Activated T-helper 9 cell treated with anti-CD3 and anti-CD28 coated beads, Interleukin-2, amount 50 U/mL, for 16 hours (primary cell): ENCODE data around the gene CTCFL.
"Not testable (repeated sequence)": the region's sequence is repeated elsewhere in the genome, so short reads cannot be mapped to it uniquely, and the experiment has no call there.

Experiments
- DNase-seq: peaks from one replicate; pipeline ENCODE4 v3.0.0-alpha.2; 2020; ENCODE audit warnings: low read depth

Gene CTCFL

DNA sequence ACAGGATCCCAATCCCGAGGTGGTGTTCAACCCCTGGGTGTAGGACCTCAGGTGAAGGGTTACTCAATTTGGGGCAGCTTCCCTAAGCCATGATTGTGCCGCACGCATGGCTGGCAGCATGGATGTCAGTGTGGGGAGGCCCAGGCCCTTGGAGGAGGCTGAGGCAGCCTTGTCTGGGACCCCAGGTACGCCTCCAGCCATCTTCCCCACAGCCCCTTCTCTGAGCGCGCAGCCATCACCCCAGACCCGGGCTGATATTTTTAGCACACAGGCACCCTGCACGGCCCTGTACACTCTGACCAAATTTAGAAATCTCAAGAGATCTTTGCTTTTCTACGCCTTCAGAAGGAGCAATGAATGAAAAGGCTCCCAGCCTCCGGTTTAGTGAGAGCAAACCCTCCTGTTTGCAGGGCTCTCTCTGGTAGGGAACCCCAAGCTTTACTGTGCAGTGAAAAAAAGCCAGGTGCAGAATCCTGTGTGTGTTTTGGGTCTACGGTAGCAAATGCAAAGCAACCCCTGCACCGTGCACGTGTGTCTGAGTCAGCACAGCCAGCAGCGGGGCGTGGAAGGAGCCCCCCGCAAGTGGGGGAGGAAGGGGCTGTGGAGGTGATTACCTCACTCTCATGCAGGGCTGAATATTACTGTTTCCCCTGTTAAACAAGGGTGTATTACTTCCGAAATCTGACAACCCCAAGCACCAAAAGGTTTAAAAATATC, 44.3 kb downstream of the CTCFL start:
- no peak for DNase-seq

DNA sequence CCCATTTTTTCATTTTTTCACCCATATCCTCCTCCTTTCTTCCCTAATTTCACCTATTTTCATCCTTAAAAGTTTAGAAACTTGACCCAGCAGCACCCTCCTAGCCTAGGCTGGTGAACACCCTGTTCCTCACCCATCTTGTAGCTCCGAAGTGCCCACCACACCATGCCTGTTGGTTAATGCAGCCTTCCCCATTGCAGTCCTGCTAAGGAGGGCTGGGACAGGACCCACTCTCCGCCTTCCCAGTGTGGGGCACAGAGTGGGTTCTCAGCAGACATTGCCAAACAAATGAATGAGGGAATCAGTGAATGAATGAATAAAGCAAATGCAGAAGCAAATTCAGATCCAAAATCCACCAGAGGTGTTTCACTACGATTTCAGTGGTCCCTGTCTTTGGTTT, 45.7 kb downstream of the CTCFL start:
- DNase-seq: no peak

DNA sequence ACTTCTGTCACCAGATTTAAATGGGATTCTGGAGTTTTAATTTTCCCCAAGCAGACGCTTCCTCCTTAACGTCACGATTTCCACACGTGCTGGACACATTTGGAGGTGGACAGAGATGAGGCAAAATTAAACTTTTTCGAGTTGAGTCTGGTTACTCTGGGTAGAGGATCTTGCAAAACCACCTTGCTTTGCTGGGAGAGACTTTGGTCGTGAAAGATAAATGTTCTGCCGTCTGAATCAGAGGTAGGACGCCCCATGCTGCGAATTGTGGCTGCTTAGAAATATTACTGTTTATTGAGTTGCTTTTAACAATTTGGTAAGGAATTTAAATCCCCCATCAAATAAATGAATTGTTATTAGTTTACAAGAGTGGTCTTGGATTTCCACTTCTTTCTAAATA, 46.8 kb downstream of the CTCFL start:
- DNase-seq: no peak

DNA sequence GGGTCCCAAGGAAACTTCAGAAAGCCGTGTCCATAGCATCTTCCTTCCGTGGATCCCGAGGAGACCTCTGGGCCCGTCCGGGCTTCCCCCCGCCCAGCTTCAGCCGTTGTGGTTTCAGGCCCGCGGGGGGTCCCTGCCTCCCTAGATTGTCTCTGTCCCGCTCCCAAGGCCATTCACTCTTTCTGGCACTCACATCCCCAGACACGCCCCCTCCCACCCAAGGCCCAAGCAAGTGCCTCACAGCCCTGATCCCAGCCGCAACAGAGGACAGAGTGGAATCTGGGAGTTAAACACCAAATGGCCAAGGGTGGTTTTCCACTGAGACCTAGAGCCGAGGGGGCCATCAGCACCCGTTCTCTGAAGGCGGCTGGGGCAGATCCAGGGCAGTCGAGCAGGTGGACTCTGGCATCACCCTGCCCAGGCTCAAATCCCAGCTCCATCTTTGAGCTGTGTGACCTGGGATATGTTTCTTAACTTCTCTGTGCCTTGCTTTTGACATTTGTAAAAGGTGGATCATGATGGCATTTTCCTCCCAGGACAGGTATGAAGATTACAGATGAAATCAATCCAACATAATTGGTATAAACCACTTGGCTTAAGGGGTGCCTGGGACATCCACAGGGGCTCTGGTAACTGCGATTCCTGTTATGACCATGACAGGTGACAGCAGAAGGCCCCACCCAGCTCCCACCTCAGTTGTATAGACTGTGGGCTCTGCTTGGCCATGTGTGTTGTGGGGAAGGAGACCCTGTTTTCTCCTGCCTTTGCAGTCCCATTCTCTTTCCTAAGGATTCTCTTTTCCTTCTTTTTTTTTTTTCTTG, 48.1 kb downstream of the CTCFL start:
- no peak for DNase-seq

DNA sequence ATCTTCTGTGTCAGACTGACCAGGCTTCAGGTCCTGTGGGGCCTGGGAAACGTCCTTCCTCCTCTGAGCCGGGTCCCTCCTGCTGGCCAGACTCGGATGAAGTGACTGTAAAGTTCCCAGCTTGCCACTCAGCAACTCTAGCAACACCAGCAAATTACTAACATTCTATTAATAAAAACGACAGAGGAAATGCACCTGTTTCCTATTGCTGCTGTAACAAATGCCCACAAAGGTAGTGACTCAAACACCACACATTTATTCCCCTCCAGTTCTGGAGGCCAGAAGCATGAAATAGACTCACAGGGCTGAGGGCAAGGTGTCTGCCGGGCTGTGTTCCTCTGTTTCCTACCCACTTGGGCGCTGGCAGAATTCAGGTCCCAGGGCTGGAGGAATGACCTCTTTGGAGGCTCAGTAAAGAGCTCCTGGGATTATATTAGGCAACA, 48.8 kb downstream of the CTCFL start:
- no peak for DNase-seq

DNA sequence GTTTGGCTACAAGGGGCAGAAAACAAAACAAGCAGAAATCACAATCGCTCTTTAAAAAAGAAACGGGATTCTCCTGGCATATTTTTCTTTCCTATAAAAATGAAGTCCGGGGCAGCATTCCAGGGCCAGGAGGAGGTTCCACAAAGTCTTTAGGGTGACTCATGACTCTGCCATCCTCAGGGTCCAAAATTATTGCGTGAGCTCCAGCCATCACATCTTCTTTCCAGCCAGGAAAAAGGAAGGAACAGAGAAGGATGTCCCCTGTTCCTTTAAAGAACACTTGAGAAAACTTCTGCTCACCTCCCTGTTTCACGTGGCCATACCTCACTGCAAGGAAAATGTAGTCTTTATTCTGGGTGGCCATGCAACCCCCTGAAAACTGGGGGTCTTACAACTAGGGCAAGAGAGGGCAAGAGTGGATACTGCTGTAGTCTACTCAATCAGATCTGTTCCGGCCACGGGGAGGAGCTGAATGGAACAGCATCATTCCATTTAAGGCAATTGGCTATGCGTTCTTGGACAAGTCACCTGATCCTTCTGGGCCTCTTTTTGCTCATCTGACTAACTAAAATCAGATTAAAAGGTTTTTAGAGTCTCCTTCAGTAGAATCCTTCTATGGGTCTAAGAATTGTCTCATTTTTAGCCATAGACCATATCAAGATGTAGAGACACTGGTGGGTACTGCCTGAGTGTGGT, 49.4 kb downstream of the CTCFL start:
- DNase-seq: no peak

DNA sequence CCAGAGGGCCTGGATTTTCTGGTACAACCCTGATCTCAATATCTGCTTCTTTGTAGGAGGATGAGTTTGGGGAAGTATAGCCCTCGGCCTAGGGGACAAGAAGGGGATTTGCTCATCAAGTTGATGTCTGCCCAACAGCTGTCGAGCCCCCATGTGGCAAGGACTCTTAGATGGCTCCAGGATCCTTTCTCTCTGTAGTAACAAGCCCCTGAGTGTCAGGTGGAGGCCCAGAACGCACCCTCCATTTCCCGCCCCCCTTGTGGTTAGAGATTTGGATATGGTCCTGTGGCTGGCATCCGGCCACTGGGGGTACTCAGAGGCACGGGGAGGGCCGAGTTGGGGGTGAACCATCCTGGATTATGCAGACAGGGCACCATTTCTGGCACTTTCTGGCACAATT, 50.1 kb downstream of the CTCFL start:
- DNase-seq: no peak

DNA sequence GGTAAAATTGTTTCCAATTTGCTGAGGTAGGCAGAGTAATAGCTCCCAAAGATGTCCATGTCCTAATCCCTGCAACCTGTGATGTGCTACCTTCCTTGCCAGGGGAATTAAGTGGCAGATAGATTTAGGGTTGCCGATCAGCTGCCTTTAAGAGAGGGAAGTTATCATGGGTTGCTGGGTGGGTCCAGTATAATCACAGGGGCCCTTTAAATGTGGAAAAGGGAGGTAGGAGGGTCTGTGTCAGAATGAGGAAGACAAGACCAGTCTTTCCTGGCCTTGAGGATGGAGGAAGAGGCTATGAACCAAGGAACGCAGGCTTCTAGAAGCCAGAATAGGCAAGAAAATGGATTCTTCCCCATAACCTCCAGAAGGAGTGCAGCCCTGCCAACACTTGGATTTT, 50.7 kb downstream of the CTCFL start:
- no peak for DNase-seq

DNA sequence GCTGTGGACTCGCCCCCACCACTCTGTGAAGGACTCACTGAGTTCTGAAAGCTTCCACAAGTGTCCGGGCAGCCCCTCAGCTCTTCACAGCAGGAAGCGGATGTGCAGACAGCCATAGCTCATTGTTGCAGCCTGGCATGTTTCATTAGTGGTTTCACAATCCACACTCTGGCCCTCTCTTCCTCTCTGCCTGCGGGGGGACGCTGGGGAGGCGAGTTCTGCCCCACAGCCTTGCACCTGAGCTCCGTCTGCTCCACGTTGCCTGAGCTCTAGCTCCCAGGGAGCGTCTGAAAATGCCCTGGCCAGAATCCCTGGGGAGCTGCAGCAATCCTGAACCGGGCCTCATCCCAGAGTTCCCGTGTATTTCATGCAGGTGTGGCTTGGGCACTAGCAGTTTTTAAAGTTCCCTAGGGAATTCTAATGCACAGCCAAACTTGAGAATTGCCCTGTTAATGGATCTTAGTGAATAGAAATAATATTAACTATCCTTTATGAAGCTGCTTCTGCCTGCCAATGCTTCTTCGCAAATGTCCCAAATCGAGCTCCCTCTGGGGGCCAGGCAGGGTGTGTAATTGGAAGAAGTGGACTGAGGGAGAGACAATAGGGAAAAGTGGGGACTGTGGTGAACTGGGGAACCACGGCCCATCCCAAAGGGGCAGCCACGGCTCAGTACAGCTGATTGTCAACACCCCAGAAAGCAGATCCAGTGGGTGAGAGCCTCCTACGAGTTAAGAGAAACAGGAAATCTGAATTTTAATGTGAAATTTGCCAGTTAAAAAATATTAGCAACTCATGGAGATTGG, 51.5 kb downstream of the CTCFL start:
- no peak for DNase-seq

DNA sequence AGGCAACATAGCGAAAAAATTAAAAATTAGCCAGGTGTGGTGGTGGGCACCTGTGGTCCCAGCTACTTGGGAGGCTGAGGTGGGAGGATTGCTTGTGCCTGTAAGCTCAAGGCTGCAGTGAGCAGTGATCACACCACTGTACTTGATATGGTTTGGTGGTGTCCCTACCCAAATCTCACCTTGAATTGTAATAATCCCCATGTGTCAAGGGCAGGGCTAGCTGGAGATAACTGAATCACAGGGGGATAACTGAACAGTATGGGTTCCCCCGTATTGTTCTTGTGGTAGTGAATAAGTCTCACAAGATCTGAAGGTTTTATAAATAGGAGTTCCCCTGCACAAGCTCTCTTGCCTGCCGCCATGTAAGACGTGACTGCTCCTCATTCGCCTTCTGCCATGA, 52.5 kb downstream of the CTCFL start:
- not testable (repeated sequence) for DNase-seq

DNA sequence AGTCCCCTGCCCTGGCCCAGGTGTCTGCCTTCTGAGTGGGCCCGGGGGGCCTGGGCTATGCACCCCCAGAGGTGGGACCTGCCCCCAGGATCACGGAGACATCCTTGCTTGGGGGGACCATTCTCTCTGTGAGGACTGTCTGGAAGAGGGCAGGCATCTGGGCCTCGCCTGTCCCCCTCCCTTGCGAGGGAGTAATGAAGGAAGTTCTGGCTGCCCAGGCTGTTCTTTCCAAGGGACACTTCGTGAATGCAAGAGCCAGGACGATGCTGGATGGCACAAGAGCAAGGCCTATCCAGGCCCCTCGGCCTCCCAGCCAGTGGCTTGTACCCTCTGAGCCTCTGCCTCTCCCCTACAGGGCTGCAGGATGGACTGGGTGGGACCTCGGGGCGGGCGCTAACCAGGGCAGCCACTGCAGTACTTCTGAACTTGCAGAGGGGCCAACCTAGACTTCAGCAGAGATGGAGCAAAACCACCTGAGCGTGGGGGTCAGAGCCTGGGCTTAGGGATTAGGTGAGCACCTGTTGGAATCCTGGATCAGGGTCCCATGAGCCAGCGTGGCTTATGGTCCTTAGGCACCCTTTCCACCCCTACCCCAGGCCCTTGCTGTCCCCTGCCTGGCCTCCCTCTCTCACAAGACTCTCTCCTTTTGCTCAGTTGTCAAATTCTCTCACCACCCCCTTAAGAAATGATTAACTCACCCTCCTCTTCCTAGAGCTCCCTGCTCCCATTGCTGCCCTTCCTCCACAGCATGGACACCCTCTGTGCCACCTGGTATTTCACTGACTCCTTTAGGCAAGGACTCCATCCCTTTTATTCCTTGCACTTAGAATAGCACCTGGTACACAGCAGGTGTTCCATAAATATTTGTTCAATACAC, 53.2 kb downstream of the CTCFL start:
- DNase-seq: no peak

DNA sequence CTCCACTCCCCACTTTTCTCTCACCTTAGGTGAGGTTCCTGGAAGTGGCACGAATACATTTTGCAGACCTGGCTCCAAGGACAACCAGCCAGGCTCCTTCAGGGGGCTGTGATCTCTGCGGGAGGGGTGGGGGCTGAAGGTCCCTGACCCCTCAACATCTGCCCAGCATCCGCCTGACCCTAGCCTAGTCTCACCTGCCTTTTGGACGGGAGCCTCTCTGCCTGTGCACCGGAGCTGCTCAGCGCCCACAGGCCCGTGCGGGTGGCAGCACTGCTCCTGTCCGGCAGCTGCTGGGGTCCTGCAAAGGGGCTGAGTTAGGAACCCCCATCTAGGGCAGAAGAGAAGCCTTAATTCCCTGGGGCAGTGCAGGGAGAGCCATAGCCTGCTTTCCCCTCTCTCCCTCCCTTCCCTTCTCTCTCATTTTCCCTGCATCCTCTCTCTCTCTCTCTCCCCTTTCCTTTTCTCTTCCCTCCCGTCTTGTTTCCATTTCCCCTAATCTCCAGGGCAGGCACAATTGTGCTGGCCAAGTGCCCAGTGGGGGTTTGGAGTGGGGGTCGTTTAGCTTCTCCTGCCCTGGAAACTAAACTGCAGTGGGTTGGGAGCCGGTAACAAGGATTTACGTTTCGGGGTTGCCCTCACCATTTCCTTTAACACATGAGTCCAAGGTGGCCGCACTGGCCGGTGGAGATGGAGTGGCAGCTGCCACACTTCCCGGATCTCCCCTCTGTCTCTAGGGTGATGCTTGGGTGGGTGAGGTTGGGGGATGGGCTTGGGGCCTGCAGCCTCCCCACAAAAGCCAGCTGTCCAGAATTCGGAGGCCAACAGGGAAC, 54.1 kb downstream of the CTCFL start:
- DNase-seq: no peak

DNA sequence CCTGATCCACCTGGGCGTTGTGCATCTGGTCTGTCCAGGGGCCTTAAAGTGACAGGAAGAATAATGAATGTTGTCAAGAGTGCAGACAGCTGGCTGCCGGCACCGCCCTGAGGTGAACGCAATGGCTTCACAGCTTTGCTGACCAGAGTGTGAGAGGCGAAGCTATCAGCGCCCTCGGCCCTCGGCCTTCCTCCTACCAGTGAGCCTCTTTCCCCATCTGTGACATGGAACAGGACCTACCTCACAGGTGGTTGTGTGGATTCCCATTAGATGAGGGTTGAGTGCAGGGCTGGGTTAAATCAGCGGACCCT, 54.8 kb downstream of the CTCFL start:
- DNase-seq: no peak

DNA sequence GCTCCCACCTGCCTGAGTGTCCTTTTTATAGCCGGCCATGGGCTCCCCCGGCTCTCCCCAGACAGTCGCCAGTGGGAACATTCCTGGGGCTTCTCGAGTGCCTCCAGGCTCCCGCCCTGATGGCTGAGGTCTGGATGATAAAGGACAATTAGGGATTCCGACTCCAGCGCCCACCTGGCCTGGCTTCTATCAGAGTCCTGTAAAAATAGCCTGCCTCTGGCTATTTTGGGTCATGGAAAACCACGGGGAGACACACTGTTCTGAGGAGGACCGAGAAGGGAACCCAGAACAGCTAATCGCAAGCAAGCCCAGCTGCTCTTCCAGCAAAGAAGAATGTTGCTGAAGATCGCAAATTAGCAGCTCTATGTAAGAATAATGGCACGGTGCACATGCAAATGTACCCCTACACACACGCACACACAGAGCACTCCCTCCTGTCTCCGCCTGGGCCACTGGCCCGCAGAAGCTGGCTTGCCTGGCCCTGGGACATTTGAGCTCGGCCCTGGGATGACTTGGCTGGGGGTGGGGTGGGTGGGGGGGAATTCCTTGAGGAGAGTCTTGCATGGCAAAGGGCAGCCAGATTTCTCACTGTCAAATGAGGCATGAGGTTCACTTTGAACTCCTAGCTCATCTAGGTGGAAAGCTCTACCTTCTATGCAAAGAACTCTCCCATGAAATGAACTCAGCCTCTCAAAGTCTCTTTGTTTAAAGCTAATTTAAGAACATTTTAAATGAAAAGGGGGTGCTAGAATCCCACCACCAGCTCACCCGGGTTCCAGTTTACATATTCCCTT, 55.3 kb downstream of the CTCFL start:
- no peak for DNase-seq

DNA sequence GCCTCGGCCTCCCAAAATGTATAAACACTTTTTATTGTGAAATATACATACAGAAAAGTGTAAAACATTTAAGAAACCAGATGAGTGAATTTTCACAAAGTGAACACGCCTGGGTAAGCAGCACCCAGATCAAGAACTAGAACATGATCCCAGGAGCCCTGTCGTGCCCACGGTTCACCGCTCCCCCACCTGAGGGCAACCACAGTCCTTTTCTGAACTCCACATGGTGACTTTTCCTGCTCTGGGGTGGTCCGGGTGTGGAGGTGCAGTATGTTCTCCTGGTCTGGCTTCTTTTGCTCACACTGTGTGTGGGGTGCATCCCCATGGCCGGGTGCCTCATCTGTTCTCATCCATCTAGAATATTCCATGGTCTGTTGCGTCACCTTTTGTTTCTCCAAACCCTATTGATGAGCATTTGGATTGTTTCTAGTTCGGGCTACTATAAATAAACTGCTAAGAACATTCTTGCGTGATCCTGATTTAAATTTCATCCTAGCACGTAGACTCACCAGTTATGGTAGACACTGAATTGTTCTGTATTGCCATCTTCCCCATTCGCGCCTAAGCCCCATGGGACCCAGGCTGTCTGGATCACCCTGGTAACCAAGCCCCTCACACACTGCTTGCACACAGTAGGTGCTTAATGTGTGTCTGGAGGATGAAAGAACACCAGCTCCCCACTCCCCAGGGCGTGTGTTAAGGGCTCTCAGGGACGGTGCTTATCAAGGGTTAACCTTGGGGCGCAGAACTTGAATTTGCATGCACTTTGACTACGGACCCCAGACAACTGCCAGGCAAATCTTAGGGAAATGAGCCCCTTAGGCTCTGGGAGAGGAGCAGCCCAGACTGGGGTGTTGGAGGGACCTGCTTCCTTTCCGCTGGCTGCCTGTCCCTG, 56.2 kb downstream of the CTCFL start:
- no peak for DNase-seq

DNA sequence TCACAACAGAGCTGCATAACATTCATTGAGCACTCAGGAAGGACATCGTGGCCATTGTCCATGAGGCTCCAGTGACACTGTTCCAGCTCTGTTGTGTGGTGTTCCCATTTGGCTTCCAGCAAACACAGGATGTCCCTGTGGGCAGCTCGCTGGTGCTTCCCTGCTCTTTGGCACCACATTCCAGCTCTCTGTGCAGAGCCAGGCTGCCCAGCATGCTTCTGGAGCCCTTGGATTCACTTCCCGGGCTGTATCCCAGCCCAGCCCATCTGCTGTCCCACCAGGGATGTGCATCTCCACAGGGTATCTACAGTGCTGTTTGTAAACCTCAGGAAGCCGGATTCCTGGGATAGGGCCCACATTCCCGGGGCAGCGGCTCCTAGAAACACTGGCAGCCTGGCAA, 57.2 kb downstream of the CTCFL start:
- no peak for DNase-seq

DNA sequence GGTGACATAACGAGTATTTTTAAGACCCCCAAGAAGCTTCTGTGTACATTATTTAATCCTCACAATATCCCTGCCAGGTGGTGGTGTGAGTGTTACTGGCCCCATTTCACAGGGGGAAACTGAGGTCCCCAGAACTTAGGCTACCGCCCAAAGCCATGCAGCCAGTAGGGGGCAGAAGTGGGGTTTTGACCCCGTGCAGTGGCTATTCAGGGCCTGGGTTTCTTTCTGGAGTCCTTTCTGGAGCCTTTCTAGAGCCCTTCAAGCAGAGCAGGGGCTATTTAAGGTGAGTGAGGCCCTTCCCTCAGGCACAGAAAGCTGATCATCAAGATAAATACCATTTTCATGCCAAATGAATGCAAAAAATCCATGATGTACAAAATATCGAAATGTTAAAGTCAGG, 59.0 kb downstream of the CTCFL start:
- DNase-seq: no peak

DNA sequence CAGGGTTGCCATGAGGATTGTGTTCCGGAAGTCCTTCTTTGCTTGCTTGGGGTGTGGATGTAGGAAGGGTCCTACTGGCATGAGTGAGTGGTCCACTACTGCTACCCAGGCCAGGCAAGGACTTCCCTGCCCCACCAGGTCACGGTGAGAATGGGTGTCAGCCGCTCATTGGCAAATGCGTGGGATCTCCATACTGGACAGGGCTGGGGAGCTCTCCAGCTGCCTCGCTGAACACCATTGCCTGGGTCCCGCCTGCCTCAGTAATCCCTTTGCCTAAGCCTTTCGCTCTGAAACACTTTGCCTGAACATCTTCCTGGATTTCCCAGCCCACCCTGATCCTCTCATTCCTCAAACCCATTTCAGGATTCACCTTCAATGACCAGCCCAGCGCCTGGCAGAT, 59.5 kb downstream of the CTCFL start:
- no peak for DNase-seq
